Stimulated activated CD8-positive, alpha-beta memory T cell treated with anti-CD3 and anti-CD28 coated beads, Interleukin-12 subunit alpha, Interleukin-12 subunit beta, amount 100 ng/mL, for 24 hours (primary cell): ENCODE measurements around the gene GALR3.
"Not testable (repeated sequence)": the region's sequence is repeated elsewhere in the genome, so short reads cannot be mapped to it uniquely, and the experiment has no call there.

Experiments used
- DNase-seq: peaks from one replicate; pipeline ENCODE4 v3.0.0-alpha.2; 2020; ENCODE audit errors: extremely low read depth

The GALR3 gene

GRCh38 chr22:37823134-37823985 lies at the start of gene GALR3:
Gene GALR3 (plus strand): TSS chr22:37823382. CDS start chr22:37823407, 25 bp downstream.
- no peak for DNase-seq

DNA sequence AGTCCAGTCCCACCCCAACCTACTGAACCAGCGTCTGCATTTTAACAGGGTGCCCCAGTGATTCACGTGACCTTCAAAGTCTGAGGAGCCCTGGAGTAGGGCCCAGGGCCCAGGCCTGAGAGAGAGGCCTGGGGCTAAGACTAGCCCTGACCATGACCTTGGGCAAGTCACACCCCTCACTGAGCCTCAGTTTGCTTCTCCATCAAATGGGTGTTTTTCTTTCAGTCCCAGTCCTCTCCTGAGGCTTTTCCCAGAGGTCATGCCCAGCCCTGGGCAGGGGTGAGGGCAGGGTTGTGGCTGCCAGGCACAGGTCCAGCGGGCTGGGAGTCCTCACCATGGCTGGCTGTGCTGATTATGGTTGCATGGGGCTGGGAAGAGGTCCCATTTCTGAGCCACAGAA lies 48.5 kb upstream of the GALR3 start:
- no peak for DNase-seq

GRCh38 chr22:37775785-37776638 lies 47.2 kb upstream of the GALR3 start:
- DNase-seq, result no peak

DNA sequence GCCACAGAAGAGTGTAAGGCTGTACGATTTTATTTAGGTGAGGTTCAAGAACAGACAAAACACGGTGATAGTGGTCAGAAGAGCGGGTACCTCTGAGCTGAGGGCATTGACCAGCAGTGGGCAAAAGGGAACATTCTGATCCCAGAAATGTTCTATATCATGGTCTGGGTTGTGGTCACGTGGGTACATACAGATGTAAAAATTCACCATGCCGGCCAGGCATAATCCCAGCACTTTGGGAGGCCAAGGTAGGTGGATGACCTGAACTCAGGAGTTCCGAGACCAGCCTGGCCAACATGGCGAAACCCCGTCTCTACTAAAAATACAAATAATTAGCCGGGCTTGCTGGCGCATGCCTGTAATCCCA lies 46.6 kb upstream of the GALR3 start:
- DNase-seq, result no peak

GRCh38 chr22:37777122-37777687 lies 46.0 kb upstream of the GALR3 start:
- no peak for DNase-seq

DNA sequence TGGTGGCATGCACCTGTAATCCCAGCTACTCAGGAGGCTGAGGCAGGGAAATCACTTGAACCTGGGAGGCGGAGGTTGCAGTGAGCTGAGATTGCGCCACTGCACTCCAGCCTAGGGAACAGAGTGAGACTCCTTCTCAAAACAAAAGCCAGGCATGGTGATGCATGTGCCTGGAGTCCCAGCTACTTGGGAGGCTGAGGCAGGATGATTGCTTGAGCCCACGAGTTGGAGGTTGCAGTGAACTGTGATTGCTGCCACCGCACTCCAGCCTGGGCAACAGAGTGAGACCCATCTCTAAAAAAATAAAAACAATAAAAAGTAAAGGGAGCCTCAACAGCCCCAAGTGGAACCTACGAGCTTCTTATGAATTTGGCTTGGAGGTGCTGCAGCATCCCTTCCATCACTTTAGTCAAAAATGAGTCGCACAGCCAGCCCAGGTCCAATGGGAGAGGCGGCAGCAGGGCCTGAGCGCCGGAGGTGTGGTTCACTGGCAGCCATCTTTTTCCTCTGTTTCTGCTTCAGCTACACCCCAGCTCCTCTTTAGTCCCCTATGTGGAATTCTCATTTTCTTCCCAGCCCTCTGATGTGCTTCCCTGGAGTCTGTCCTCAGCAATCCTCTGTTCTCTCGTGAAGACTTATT lies 44.7 kb upstream of the GALR3 start:
- DNase-seq, result no peak

GRCh38 chr22:37781434-37782059 lies 41.6 kb upstream of the GALR3 start:
- DNase-seq, result no peak

GRCh38 chr22:37782340-37783168 lies 40.6 kb upstream of the GALR3 start:
- DNase-seq, result no peak

DNA sequence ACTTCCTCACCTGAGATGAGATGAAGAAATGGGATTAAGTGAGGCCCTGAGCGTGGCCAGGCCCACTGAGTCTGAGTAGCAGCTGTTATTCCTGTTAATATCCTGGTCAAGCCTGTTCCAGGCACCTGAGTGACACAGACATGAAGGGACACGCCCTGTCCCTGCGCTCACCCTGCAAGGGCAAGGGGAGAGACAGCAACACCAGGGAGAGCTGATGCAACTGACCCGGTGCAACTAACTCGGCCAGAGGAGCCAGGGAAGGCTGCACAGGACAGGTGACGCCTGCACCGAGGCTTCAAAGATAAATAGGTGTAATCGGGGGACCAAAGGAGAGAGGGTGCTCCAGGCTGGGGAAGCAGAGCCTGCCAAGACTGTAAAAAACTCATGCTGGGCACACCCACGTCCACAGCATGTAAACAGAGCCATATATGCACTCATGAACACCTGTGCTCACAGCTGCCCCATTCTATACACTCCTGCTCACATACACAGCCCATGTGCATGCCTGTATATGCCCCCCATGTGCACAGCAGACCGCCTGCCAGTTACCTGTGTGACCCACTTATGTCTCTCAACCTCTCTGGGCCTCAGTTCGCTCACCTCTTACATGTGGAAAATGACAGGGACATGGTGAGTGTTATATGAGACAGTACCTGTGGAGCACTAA lies 38.2 kb upstream of the GALR3 start:
- no peak for DNase-seq

DNA sequence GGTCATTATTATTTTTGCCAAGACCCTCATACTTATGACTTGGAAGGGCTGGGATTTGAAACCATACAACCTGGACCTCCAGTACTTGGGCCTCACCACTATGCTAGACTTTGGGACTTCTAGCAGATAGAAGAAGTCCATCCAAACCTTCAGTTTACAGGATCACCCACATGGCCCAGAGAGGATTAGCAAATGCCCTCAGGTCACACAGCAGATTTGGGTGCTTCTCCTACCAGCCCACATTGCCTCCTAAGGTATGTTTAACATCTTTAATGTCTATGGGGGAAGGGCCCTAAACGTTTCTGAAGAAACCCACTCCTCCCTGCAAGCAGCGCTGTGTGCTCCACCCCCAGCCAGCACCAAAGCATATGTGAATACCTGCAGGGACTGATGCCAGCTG lies 32.9 kb upstream of the GALR3 start:
- no peak for DNase-seq

- no peak for DNase-seq
These were observed 30.7 kb upstream of the GALR3 start for GRCh38 chr22:37792494-37792893.

- no peak for DNase-seq
These were observed 28.8 kb upstream of the GALR3 start for GRCh38 chr22:37794376-37794775.

GRCh38 chr22:37796079-37796478 lies 27.1 kb upstream of the GALR3 start:
- no peak for DNase-seq

GRCh38 chr22:37797259-37797658 lies 25.9 kb upstream of the GALR3 start:
- DNase-seq, result not testable (repeated sequence)

DNA sequence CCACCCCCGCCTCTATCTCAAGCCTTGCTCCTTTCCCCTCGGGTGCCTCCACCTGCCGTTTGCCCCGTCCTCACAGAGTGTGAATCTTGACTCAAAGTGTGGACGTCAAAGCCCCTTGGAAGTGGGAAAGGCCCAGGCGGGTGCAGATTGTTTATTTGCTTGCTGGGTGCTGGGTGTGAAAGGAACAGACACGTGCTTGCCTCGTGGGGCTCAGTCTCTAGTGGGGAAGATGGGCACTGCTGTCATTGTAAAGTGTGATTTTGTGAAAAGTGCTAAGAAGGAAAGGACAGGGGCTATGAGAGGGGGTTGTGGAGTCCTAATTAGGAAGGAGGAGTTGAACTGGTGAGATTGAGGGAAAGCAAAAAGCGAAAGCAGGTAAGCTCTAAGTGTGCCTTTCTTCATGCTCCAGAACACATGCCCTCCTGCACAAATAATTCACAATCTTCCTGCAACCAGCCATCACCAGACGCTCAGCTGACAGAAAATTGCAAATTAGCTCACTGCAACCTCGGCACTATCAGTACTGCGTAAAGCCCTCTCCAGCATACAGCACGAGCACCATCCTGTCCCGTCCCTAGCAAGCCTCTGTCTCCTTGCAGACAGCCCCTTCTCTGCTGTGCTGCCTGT lies 25.2 kb upstream of the GALR3 start:
- DNase-seq, result no peak

DNA sequence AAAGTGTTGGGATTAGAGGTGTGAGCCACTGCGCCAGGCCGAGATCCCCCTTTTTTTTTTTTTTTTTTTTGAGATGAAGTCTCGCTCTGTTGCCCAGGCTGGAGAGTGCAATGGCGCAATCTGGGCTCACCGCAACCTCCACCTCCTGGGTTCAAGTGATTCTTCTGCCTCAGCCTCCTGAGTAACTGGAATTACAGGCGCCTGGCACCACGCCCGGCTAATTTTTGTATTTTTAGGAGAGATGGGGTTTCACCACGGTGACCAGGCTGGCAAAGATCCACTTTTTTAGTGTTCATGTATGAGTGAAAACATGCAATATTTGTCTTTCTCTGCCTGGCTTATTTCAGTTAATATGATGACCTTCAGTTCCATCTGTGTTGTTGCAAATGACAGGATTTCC lies 23.2 kb upstream of the GALR3 start:
- not testable (repeated sequence) for DNase-seq

DNA sequence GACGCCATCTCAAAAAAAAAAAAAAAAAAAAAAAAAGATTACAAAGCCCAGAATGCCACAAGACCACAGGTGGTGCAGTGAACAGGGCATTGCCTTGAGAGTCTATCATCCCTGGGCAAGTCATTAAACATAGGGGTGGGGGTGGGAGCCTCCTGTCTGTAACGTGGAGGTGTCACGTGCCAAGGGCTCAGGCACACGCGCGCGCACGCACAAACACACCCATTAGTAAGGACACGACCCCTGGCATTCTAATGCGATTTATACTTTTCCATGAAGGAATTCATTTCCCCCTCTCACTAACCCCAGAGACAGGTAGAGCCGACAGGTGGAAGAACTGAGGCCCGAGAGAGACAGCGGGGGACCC lies 21.3 kb upstream of the GALR3 start:
- no peak for DNase-seq

GRCh38 chr22:37802310-37803194 lies 20.6 kb upstream of the GALR3 start:
- no peak for DNase-seq

- no peak for DNase-seq
These were observed 20.0 kb upstream of the GALR3 start for GRCh38 chr22:37803195-37803638.
